H1 (cell line): Measurements from ENCODE around the gene KBTBD13. TPM values are rescaled to one million over a fixed set of nuclear protein-coding genes. Genes with fewer than 3 reads are reported as not detected.

ENCODE experiments used
- CTCF ChIA-PET: fragments of 300-600 bp; sonication (Branson Sonifier 250); formaldehyde crosslinking; loops from one replicate; lab custom pipeline; 2021; ENCODE audit not compliant: partially characterized antibody; lab: Charles Lee
- POLR2A ChIA-PET: fragments of 300-600 bp; sonication (Branson Sonifier 250); formaldehyde crosslinking; loops from one replicate; lab custom pipeline; 2021; ENCODE audit warnings: inconsistent platforms; ENCODE audit not compliant: partially characterized antibody; lab: Charles Lee
- DNase-seq, 2 experiments: peaks; one replicate each; pipeline versions ENCODE4 v3.0.0 to v3.0.0-alpha.2; 2010 to 2022; ENCODE audit warnings: low spot score in 2 of 2, low read depth in 1 of 2, mixed read lengths in 1 of 2
- FAIRE-seq: peaks from 2 replicates; lab custom pipeline; 2011; peaks lifted over from hg19 to GRCh38; lab: Jason Lieb, UNC
- H2AFZ ChIP-seq: 2 replicates; pipeline ENCODE4 v1.8.1; 2012; ENCODE audit warnings: low read length, inconsistent platforms
- H2AK5ac ChIP-seq: 2 replicates; pipeline ENCODE4 v1.6.1; 2013; ENCODE audit warnings: low read depth, low read length
- H2BK120ac ChIP-seq: replicated peaks from 2 replicates; pipeline ENCODE3; 2013; ENCODE audit warnings: low read depth, low read length, inconsistent platforms
- H2BK12ac ChIP-seq: 2 replicates; pipeline ENCODE4 v1.6.1; 2013; ENCODE audit warnings: low read depth, low read length
- H2BK15ac ChIP-seq: 2 replicates; pipeline ENCODE4 v1.6.1; 2013; ENCODE audit warnings: low read length
- H2BK20ac ChIP-seq: 2 replicates; pipeline ENCODE4 v1.6.1; 2013; ENCODE audit warnings: low read length
- H2BK5ac ChIP-seq: 2 replicates; pipeline ENCODE4 v1.6.1; 2013; ENCODE audit warnings: low read depth, low read length
- H3K14ac ChIP-seq: 2 replicates; pipeline ENCODE4 v1.6.1; 2013; ENCODE audit warnings: inconsistent platforms; ENCODE audit not compliant: insufficient read length
- H3K18ac ChIP-seq: 2 replicates; pipeline ENCODE4 v1.6.1; 2013; ENCODE audit warnings: low read length; ENCODE audit errors: extremely low read depth
- H3K23ac ChIP-seq: 2 replicates; pipeline ENCODE4 v1.6.1; 2013; ENCODE audit warnings: inconsistent platforms; ENCODE audit not compliant: insufficient read length
- H3K23me2 ChIP-seq: 2 replicates; pipeline ENCODE4 v1.6.1; 2013; ENCODE audit warnings: low read depth, low read length
- H3K27ac ChIP-seq: 2 replicates; pipeline ENCODE4 v1.6.1; 2011; ENCODE audit warnings: low read depth, low read length, inconsistent platforms
- H3K27me3 ChIP-seq, 4 experiments: replicated peaks in 1 of 4; 1 replicate in 1 of 4; 2 replicates in 3 of 4; pipeline versions ENCODE4 v1.6.1 to v1.8.1; 2011 to 2013; ENCODE audit warnings: low read length in 3 of 4, mild to moderate bottlenecking in 3 of 4, inconsistent platforms in 2 of 4, mixed read lengths in 2 of 4, moderate library complexity in 1 of 4; ENCODE audit not compliant: control insufficient read depth in 3 of 4, insufficient read depth in 3 of 4; ENCODE audit errors: extremely low read depth in 1 of 4
- H3K36me3 ChIP-seq, 4 experiments: 2 replicates each; pipeline versions ENCODE4 v1.6.1 to v1.8.1; 2011 to 2013; ENCODE audit warnings: mild to moderate bottlenecking in 4 of 4, low read length in 3 of 4, moderate library complexity in 2 of 4, control low read depth in 1 of 4, inconsistent platforms in 1 of 4; ENCODE audit not compliant: insufficient read depth in 4 of 4, control insufficient read depth in 2 of 4
- H3K4ac ChIP-seq: replicated peaks from 2 replicates; pipeline ENCODE3; 2013; ENCODE audit warnings: low read length, low read depth, mixed read lengths, inconsistent platforms; ENCODE audit not compliant: insufficient read length
- H3K4me1 ChIP-seq, 4 experiments: replicated peaks in 1 of 4; 1 replicate in 1 of 4; 2 replicates in 3 of 4; pipeline versions ENCODE4 v1.6.1 to v1.8.1; 2011 to 2013; ENCODE audit warnings: low read length in 3 of 4, inconsistent platforms in 2 of 4, mixed read lengths in 1 of 4; ENCODE audit not compliant: insufficient read depth in 4 of 4, control insufficient read depth in 3 of 4
- H3K4me2 ChIP-seq, 2 experiments: 2 replicates each; pipeline versions ENCODE4 v1.6.1 to v1.8.1; 2011 to 2013; ENCODE audit warnings: low read depth in 2 of 2, low read length in 2 of 2, control low read depth in 1 of 2, inconsistent platforms in 1 of 2, mild to moderate bottlenecking in 1 of 2; ENCODE audit not compliant: insufficient read depth in 1 of 2
- H3K4me3 ChIP-seq, 4 experiments: fragments of 200-600, 300-600 bp in 1 of 4; sonication (generic), shearing (Covaris generic), sonication (Bioruptor Twin) in 1 of 4; 2 replicates each; pipeline versions ENCODE4 v1.5.1 to v1.8.1; 2011 to 2016; ENCODE audit warnings: low read length in 4 of 4, low read depth in 3 of 4, control low read depth in 2 of 4, inconsistent platforms in 2 of 4, mild to moderate bottlenecking in 2 of 4, mixed read lengths in 1 of 4, moderate library complexity in 1 of 4; ENCODE audit not compliant: insufficient read depth in 2 of 4; ENCODE audit errors: extremely low read depth in 1 of 4
- H3K56ac ChIP-seq: replicated peaks from 2 replicates; pipeline ENCODE3; 2013; ENCODE audit warnings: low read depth, mild to moderate bottlenecking, mixed read lengths, low read length, inconsistent platforms; ENCODE audit not compliant: insufficient read length
- H3K79me1 ChIP-seq: 2 replicates; pipeline ENCODE4 v1.6.1; 2013; ENCODE audit warnings: low read depth, low read length, control low read depth
- H3K79me2 ChIP-seq, 2 experiments: 2 replicates each; pipeline versions ENCODE4 v1.6.1 to v1.8.1; 2012 to 2013; ENCODE audit warnings: low read length in 2 of 2, mild to moderate bottlenecking in 2 of 2, inconsistent platforms in 1 of 2; ENCODE audit not compliant: insufficient read depth in 2 of 2, control insufficient read depth in 1 of 2
- H3K9ac ChIP-seq, 4 experiments: replicated peaks in 1 of 4; 1 replicate in 1 of 4; 2 replicates in 3 of 4; pipeline versions ENCODE4 v1.6.1 to v1.8.1; 2011 to 2013; ENCODE audit warnings: low read depth in 3 of 4, low read length in 3 of 4, control low read depth in 2 of 4, mild to moderate bottlenecking in 2 of 4, moderate library complexity in 2 of 4, inconsistent platforms in 1 of 4; ENCODE audit errors: extremely low read depth in 1 of 4
- H3K9me3 ChIP-seq, 2 experiments: 2 replicates each; pipeline versions ENCODE4 v1.6.1 to v1.8.1; 2012 to 2013; ENCODE audit warnings: mild to moderate bottlenecking in 2 of 2, moderate library complexity in 2 of 2, control low read depth in 1 of 2, inconsistent platforms in 1 of 2, low read depth in 1 of 2, low read length in 1 of 2, mixed read lengths in 1 of 2; ENCODE audit not compliant: insufficient read depth in 2 of 2
- H4K20me1 ChIP-seq, 2 experiments: replicated peaks in 1 of 2; 2 replicates each; pipeline versions ENCODE3 to v1.8.1; 2011 to 2013; ENCODE audit warnings: inconsistent platforms in 2 of 2, low read length in 2 of 2, mild to moderate bottlenecking in 1 of 2; ENCODE audit not compliant: insufficient read depth in 2 of 2, control insufficient read depth in 1 of 2
- H4K5ac ChIP-seq: 2 replicates; pipeline ENCODE4 v1.6.1; 2013; ENCODE audit warnings: low read length, low read depth, mixed read lengths, inconsistent platforms; ENCODE audit not compliant: insufficient read length
- H4K8ac ChIP-seq: 2 replicates; pipeline ENCODE4 v1.8.0; 2013; ENCODE audit warnings: mild to moderate bottlenecking, moderate library complexity, low read length, inconsistent platforms; ENCODE audit not compliant: insufficient read depth; ENCODE audit errors: extremely low read depth
- H4K91ac ChIP-seq: replicated peaks from 2 replicates; pipeline ENCODE3; 2013; ENCODE audit warnings: low read length, mixed read lengths, inconsistent platforms; ENCODE audit not compliant: insufficient read length
- CEBPB ChIP-seq: IDR thresholded peaks from 2 replicates; pipeline ENCODE4 v1.6.1; 2012; ENCODE audit warnings: low read depth, low read length
- EP300 ChIP-seq, 2 experiments: IDR thresholded peaks; 1 replicate in 1 of 2; 2 replicates in 1 of 2; pipeline ENCODE4 v1.6.1; 2011 to 2012; ENCODE audit warnings: low read depth in 2 of 2, low read length in 2 of 2, mild to moderate bottlenecking in 2 of 2, borderline replicate concordance in 1 of 2, inconsistent platforms in 1 of 2, moderate library complexity in 1 of 2
- JUN ChIP-seq: IDR thresholded peaks from 2 replicates; pipeline ENCODE4 v1.6.1; 2011; ENCODE audit warnings: low read depth, mild to moderate bottlenecking, improper control_type of control experiment, low read length
- POLR2A ChIP-seq, 2 experiments: IDR thresholded peaks; 1 replicate in 1 of 2; 2 replicates in 1 of 2; pipeline ENCODE4 v1.6.1; 2011; ENCODE audit warnings: low read depth in 2 of 2, low read length in 2 of 2, mild to moderate bottlenecking in 2 of 2; ENCODE audit errors: control extremely low read depth in 1 of 2
- POLR2AphosphoS5 ChIP-seq: IDR thresholded peaks from 2 replicates; pipeline ENCODE4 v1.6.1; 2011; ENCODE audit warnings: low read depth, low read length
- POU5F1 ChIP-seq: IDR thresholded peaks from 2 replicates; pipeline ENCODE4 v1.6.1; 2011; ENCODE audit warnings: low read depth, mild to moderate bottlenecking, low read length, moderate library complexity
- RAD21 ChIP-seq, 2 experiments: IDR thresholded peaks in 1 of 2; conservative IDR thresholded peaks in 1 of 2; 2 replicates each; pipeline ENCODE4 v1.6.1; 2011; ENCODE audit warnings: low read depth in 2 of 2, low read length in 2 of 2, improper control_type of control experiment in 1 of 2, inconsistent platforms in 1 of 2, mild to moderate bottlenecking in 1 of 2, moderate library complexity in 1 of 2
- RXRA ChIP-seq: IDR thresholded peaks from 2 replicates; pipeline ENCODE4 v1.6.1; 2011; ENCODE audit warnings: low read depth, mild to moderate bottlenecking, low read length, moderate library complexity; ENCODE audit not compliant: insufficient read depth
- SP2 ChIP-seq: IDR thresholded peaks from 2 replicates; pipeline ENCODE4 v1.6.1; 2012; ENCODE audit warnings: mild to moderate bottlenecking, low read length, inconsistent platforms
- TBP ChIP-seq: IDR thresholded peaks from 2 replicates; pipeline ENCODE4 v1.6.1; 2011; ENCODE audit warnings: low read depth, low read length, improper control_type of control experiment
- TCF12 ChIP-seq: IDR thresholded peaks from 2 replicates; pipeline ENCODE4 v1.6.1; 2011; ENCODE audit warnings: low read depth, mild to moderate bottlenecking, low read length
- whole genome bisulfite sequencing, 2 experiments: shearing (Covaris generic) in 1 of 2; methylation state at CpG; one replicate each; pipeline versions ENCODE4 v1.1.6 to v1.1.7; 2013 to 2015; ENCODE audit warnings: low lambda C conversion rate in 2 of 2, mixed read lengths in 2 of 2, inconsistent platforms in 1 of 2, low coverage in 1 of 2, missing lambda C conversion rate in 1 of 2; ENCODE audit not compliant: insufficient replicate concordance in 2 of 2, insufficient coverage in 1 of 2, insufficient read length in 1 of 2; ENCODE audit errors: extremely low coverage in 1 of 2, missing lambda C conversion rate in 1 of 2; 5-methylcytosine and 5-hydroxymethylcytosine counted together
- polyA plus RNA-seq, 7 experiments: library from polyadenylated mRNA; depleted of rRNA in 3 of 7; stranded (reverse) in 5 of 7; unstranded in 2 of 7; fragments of >200 nt in 5 of 7; fragments of 200-250 nt in 2 of 7; gene quantifications; 1 replicate in 5 of 7; 2 replicates in 1 of 7; 4 replicates in 1 of 7; pipeline versions ENCODE4 v1.2.1 to v1.2.3, GENCODE V29; 2011 to 2013; ENCODE audit warnings: missing spikeins in 2 of 7, mixed read lengths in 2 of 7
- total RNA-seq: library from RNA; stranded (reverse); fragmentation: NEBNext Ultra II Directional; extraction: Animal tissue kit (Norgen Biotek cat#: 25700); gene quantifications from 2 replicates; pipeline ENCODE4 v1.2.1, GENCODE V29; 2021
- TF ChIP-seq, protein P1 (sequence below): IDR thresholded peaks from 2 replicates; pipeline ENCODE4 v1.6.1; 2011; ENCODE audit warnings: low read depth, mild to moderate bottlenecking, low read length; ENCODE audit not compliant: insufficient read depth

The KBTBD13 gene
- total and polyA plus RNA-seq, 2 of the 8 experiments (the other 6 are each of a cell fraction or from before 2014, with no cell fraction given) = not detected

DNA sequence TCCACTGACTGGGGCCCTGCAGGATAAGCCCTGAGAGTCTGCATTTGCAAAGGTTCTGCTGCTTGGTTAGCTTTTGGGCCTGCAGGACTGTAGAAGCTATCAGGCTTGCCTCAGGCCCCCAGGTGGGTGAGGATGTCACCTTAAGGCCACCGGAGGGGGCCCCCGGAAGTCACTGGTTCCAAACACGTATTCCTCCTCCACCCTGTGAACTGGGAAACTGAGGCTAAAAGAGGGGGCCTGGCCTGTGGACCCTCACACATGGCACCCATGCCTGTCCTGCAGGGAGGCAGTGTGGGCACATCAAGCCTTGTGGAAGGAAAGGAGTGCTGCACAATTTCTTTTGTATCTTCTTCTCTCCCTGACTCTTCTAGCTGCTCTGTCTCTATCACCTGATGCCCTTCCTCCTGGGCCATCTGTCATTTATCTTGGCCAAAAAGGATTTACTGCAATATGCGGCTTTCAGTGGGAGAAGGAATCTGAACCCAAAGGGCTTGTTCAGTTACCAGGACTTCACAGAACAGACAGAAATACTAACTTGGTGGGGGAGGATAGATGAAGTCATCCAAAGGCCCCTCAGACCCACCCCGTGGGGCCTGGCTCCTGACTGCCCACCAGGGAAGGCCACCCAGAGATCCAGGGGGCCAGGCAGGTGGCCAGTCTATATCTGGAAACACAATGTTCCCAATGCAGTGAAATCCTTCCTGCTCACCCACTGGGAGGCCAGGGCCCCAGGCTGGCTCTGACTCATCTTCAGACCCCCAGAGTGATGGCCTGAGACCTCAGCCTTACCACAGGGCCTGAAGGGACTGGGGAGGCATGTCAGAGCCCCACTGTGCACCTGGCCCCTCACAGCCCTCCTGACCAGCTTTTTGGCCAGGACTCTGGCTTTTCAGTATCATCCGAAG, 20.2 kb downstream of the KBTBD13 start:
- no peaks in the 10 kb centered on the region for H3K79me1 ChIP-seq
- H3K14ac ChIP-seq = no peak overlapping the region
- H3K27me3 ChIP-seq = no peaks in the 10 kb centered on the region
- no peak overlapping the region for H4K5ac ChIP-seq
- no peak overlapping the region for H2BK120ac ChIP-seq
- DNase-seq (no peak), FAIRE-seq (no peak)
- H2BK5ac ChIP-seq = no peak overlapping the region
- H3K4me1 ChIP-seq = peaks cover 0 to 3% (median under 1%) of the 10 kb centered on the region in 4 experiments; a peak in 2 of 7 replicates
- no peak overlapping the region for H3K4ac ChIP-seq
- no peak overlapping the region for H3K56ac ChIP-seq
- H3K4me3 ChIP-seq = no peak overlapping the region
- ChIA-PET POLR2A (interaction anchor here (1.0 to 3.4 kb wide), 3 partner anchors 9 to 71 kb away, joined by 3 to 16 read pairs (median 3); no protein-coding TSS in a partner anchor), CTCF (interaction anchor here (0.5 to 4.0 kb wide), 10 partner anchors 12 to 184 kb away, joined by 3 to 45 read pairs (median 6); partner anchors contain the start of gene KBTBD13)
- H2BK12ac ChIP-seq = no peak overlapping the region
- H3K27ac ChIP-seq = no peak overlapping the region
- H3K79me2 ChIP-seq = no peaks in the 10 kb centered on the region
- H3K23ac ChIP-seq = no peak overlapping the region
- H2BK15ac ChIP-seq = no peak overlapping the region
- H4K20me1 ChIP-seq = no peaks in the 10 kb centered on the region
- H2BK20ac ChIP-seq = no peak overlapping the region
- H4K8ac ChIP-seq = no peak overlapping the region
- H3K23me2 ChIP-seq = no peaks in the 10 kb centered on the region; the same call in 1 of the 2 replicates
- no peak overlapping the region for H4K91ac ChIP-seq
- H3K18ac ChIP-seq = no peak overlapping the region
- no peak overlapping the region for H3K4me2 ChIP-seq
- H3K9me3 ChIP-seq = no peaks in the 10 kb centered on the region
- H3K36me3 ChIP-seq = no peaks in the 10 kb centered on the region
- no peak overlapping the region for H2AK5ac ChIP-seq
- 88% methylated on average over 6 of the region's 6 CpGs; no CpG with 5 or more reads in 1 of the 2 experiments for WGBS, 2 experiments
- H3K9ac ChIP-seq = no peak overlapping the region
- no peak overlapping the region for H2AFZ ChIP-seq
- TF ChIP-seq CEBPB (no peak), TCF12 (no peak), RAD21 (IDR thresholded peaks at IDR 0.05 in 1 of 2, conservative IDR thresholded peaks at IDR 0.05 in 1 of 2; ENCODE audit: low read depth in 2 of 2, low read length in 2 of 2) (no peak), RXRA (no peak), POLR2A (IDR thresholded peaks at IDR 0.05; ENCODE audit: control extremely low read depth in 1 of 2, low read depth in 2 of 2, low read length in 2 of 2) (no peak), EP300 (IDR thresholded peaks at IDR 0.05; ENCODE audit: borderline replicate concordance in 1 of 2, low read depth in 2 of 2, low read length in 2 of 2) (no peak), POU5F1 (no peak), JUN (no peak), SP2 (no peak), POLR2AphosphoS5 (no peak), TBP (no peak)
- TF ChIP-seq, protein P1, sequence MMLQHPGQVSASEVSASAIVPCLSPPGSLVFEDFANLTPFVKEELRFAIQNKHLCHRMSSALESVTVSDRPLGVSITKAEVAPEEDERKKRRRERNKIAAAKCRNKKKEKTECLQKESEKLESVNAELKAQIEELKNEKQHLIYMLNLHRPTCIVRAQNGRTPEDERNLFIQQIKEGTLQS = no peak
